Ovary (tissue), 9 donors: ENCODE measurements around the gene HEMGN. TPM values are rescaled to one million over a fixed set of nuclear protein-coding genes. Genes with fewer than 3 reads are reported as not detected.

Experiments used
- DNase-seq, 5 donors: peaks; one replicate each; pipeline ENCODE4 v3.0.0-alpha.2; 2019 to 2020
- H3K27ac ChIP-seq, 2 donors: fragments of 200-600 bp; one replicate each; pipeline versions ENCODE4 v1.5.1 to v1.8.0; 2019 to 2022
- H3K27me3 ChIP-seq: fragments of 200-600 bp; one replicate; pipeline ENCODE4 v1.8.0; 2022
- H3K36me3 ChIP-seq: fragments of 200-600 bp; sonication (generic); one replicate; pipeline ENCODE4 v1.5.1; 2019
- H3K4me1 ChIP-seq: one replicate; pipeline ENCODE4 v1.8.1; 2013; ENCODE audit warnings: mild to moderate bottlenecking, moderate library complexity; ENCODE audit not compliant: insufficient read depth
- H3K4me3 ChIP-seq: fragments of 200-600 bp; sonication (generic); one replicate; pipeline ENCODE4 v1.5.1; 2017
- H3K9me3 ChIP-seq, 2 donors: fragments of 200-600 bp in 1 of 2; sonication (generic) in 1 of 2; one replicate each; pipeline versions ENCODE4 v1.5.1 to v1.8.1; 2013 to 2019; ENCODE audit warnings: mild to moderate bottlenecking in 1 of 2, moderate library complexity in 1 of 2
- CTCF ChIP-seq, 3 donors: fragments of 450-650 bp in 2 of 3; fragments of 200-600 bp in 1 of 3; IDR thresholded peaks; one replicate each; pipeline versions ENCODE4 v1.5.1 to v1.8.0; 2016 to 2022; ENCODE audit warnings: antibody characterized with exemption in 3 of 3, mild to moderate bottlenecking in 1 of 3
- EP300 ChIP-seq: sonication (generic); formaldehyde crosslinking; IDR thresholded peaks from one replicate; pipeline ENCODE4 v1.6.1; 2017; ENCODE audit warnings: antibody characterized with exemption
- POLR2A ChIP-seq: fragments of 450-650 bp; IDR thresholded peaks from one replicate; pipeline ENCODE4 v1.6.1; 2017; ENCODE audit warnings: antibody characterized with exemption, mild to moderate bottlenecking, moderate library complexity
- WGBS, 3 donors: extraction: QIAGEN DNeasy Blood & Tissue Kit in 1 of 3; methylation state at CpG; one replicate each; pipeline versions ENCODE4 v1.1.5 to v1.1.7; 2013 to 2017; 5-methylcytosine and 5-hydroxymethylcytosine counted together
- intact Hi-C, 4 donors: fragments of 100-400 bp; cut with DNase I; formaldehyde crosslinking; loops; one replicate each; pipeline versions ENCODE4 v1.11.0 to v1.15.1; 2022 to 2023
- polyA plus RNA-seq, 2 donors: library from polyadenylated mRNA; stranded (reverse); fragments of 200-250 nt in 1 of 2; fragments of 350-450 nt in 1 of 2; fragmentation: Illumina TruSeq in 1 of 2; extraction: RNeasy Lipid Tissue Mini Kit (QIAGEN cat#74804) in 1 of 2; gene quantifications; one replicate each; pipeline ENCODE4 v1.2.3, GENCODE V29; 2013 to 2014
- total RNA-seq, 7 donors: library from RNA; depleted of rRNA in 2 of 7; stranded (reverse); fragments of >200 nt in 2 of 7; fragmentation: NEBNext Ultra II Directional in 3 of 7; extraction: Animal tissue kit (Norgen Biotek cat#: 25700) in 3 of 7; gene quantifications; one replicate each; pipeline versions ENCODE4 v1.1.0 to v1.2.4, GENCODE V29; 2016 to 2023
- donor health status: DM: no; HTN: no; CAD: no; lungs with moderate emphysema.
- donor health status: DM: no; HTN: no; CAD: no.
- donor health status: Bipolar disorder and iron deficiency.
- donor health status: DM: yes; HTN: yes; CAD: no.
- donor health status: DM: no; HTN: no; CAD: no.
- donor health status: DM: yes; HTN: yes; CAD: no.

The HEMGN gene
- total and polyA plus RNA-seq, 9 donors, result 0.10 to 0.53 TPM; not detected in 7

DNA sequence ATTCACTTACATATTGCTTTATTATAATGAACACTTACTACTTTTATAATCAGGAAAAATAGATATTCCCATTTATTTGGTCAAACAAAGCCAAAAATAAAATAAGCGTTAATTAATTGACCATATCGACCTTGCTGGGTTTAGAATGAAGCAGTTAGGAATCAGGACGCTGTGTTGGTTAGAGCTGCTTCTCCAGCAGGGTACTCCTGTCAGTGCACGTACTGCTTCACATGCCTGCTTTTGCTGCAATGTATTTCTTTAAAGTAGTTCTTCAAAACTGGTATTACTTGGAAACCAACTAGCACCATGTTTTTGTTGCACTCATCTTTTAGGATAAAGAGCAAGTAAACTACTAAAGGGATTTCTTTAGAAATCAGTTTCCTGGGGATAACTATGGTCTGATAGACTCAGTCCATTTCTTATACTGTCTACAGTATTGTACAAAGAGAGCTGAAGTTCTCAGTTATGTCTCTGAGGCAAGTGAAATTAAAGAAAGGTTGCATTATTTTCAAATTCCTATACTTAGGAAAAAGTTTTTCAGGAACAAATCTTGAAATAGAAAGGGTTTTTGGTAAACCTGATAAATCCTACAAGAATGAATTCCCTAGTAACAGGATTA is 8.9 kb downstream of the HEMGN start:
- 51 to 56% (median 54%) methylated on average over 4 of the region's 4 CpGs for WGBS, 3 donors
- no peaks in the 10 kb centered on the region for H3K27me3 ChIP-seq
- no peak overlapping the region for H3K4me3 ChIP-seq
- no peak for DNase-seq
- no peak for TF ChIP-seq EP300
- no peak for TF ChIP-seq POLR2A
- TF ChIP-seq CTCF (IDR thresholded peaks at IDR 0.05), result no peak
- H3K36me3 ChIP-seq, result no peaks in the 10 kb centered on the region
- H3K9me3 ChIP-seq, result no peaks in the 10 kb centered on the region
- H3K27ac ChIP-seq, result no peak overlapping the region
- no peaks in the 10 kb centered on the region for H3K4me1 ChIP-seq
- intact Hi-C loops, result loop anchor here in 2 of 4 donors (10.0 kb wide), 4 partner anchors 56 to 336 kb away; partner anchors contain the start of genes ANP32B (in 1 of the 2) and TBC1D2 (in 1 of the 2)

GRCh38 chr9:97925497-97926334 is 12.3 kb downstream of the HEMGN start:
- Histone ChIP-seq H3K4me1 (no peaks in the 10 kb centered on the region), H3K4me3 (no peak overlapping the region), H3K9me3 (no peaks in the 10 kb centered on the region), H3K27me3 (no peaks in the 10 kb centered on the region), H3K27ac (no peak overlapping the region), H3K36me3 (no peaks in the 10 kb centered on the region)
- intact Hi-C loops, result loop anchor here in 2 of 4 donors (10.0 kb wide), 4 partner anchors 59 to 339 kb away; partner anchors contain the start of genes ANP32B (in 1 of the 2) and TBC1D2 (in 1 of the 2)
- TF ChIP-seq POLR2A, result no peak
- TF ChIP-seq CTCF (IDR thresholded peaks at IDR 0.05), result no peak
- TF ChIP-seq EP300, result no peak
- WGBS, 3 donors, result 58 to 72% (median 72%) methylated on average over 5 of the region's 5 CpGs
- DNase-seq, result no peak

GRCh38 chr9:97924386-97924785 is 13.6 kb downstream of the HEMGN start:
- H3K4me3 ChIP-seq, result no peak overlapping the region
- TF ChIP-seq EP300, result no peak
- TF ChIP-seq CTCF (IDR thresholded peaks at IDR 0.05), result no peak
- no peak for TF ChIP-seq POLR2A
- H3K4me1 ChIP-seq, result no peaks in the 10 kb centered on the region
- H3K27ac ChIP-seq, result no peak overlapping the region
- H3K27me3 ChIP-seq, result no peaks in the 10 kb centered on the region
- H3K36me3 ChIP-seq, result no peaks in the 10 kb centered on the region
- DNase-seq, result no peak
- WGBS, 3 donors, result 49 to 55% (median 53%) methylated on average over 4 of the region's 4 CpGs
- intact Hi-C loops, result loop anchor here (5.0 to 10.0 kb wide), 7 partner anchors 58 to 340 kb away; partner anchors contain the start of genes ANP32B (in 2 of the 4) and TBC1D2 (in 2 of the 4)
- H3K9me3 ChIP-seq, result no peaks in the 10 kb centered on the region

- Histone ChIP-seq H3K27ac (no peak overlapping the region), H3K4me1 (no peaks in the 10 kb centered on the region), H3K36me3 (no peaks in the 10 kb centered on the region), H3K27me3 (no peaks in the 10 kb centered on the region), H3K9me3 (no peaks in the 10 kb centered on the region), H3K4me3 (no peak overlapping the region)
- TF ChIP-seq CTCF (IDR thresholded peaks at IDR 0.05) (peak; percentile 42 to 75 (median 63)), EP300 (no peak), POLR2A (no peak)
- DNase-seq, result peak; percentile 37 to 75 (median 71)
- intact Hi-C loops, result loop anchor here (2.0 to 10.0 kb wide), 8 partner anchors 59 to 341 kb away; partner anchors contain the start of genes ANP32B (in 2 of the 4) and TBC1D2 (in 2 of the 4)
- WGBS, 3 donors, result 0 to 1% (median 0%) methylated on average over 8 of the region's 8 CpGs
Observed at GRCh38 chr9:97923529-97924108, 14.4 kb downstream of the HEMGN start.
